PC-9 (cell line): Measurements from ENCODE around the gene FUT6. TPM values are rescaled to one million over a fixed set of nuclear protein-coding genes. Genes with fewer than 3 reads are reported as not detected.

Source experiments
- BruUV-seq: library from RNA; stranded (reverse); fragments of 400-500 nt; replicated peaks from 2 replicates; lab custom pipeline; 2021; lab: Mats Ljungman, UMichigan
- CTCF ChIA-PET: fragments of 300-600 bp; sonication (Branson Sonifier 250); formaldehyde crosslinking; loops from one replicate; lab custom pipeline; 2022; ENCODE audit warnings: antibody characterized with exemption; lab: Charles Lee
- POLR2A ChIA-PET: fragments of 300-600 bp; sonication (Branson Sonifier 250); formaldehyde crosslinking; loops from one replicate; lab custom pipeline; 2022; ENCODE audit warnings: antibody characterized with exemption; ENCODE audit not compliant: unreplicated experiment; lab: Charles Lee
- DNase-seq, 2 experiments: peaks; one replicate each; pipeline versions ENCODE4 v3.0.0 to v3.0.0-alpha.2; 2015 to 2022; ENCODE audit warnings: mixed read lengths in 1 of 2
- H2AFZ ChIP-seq: fragments of 200-600 bp; sonication (generic); 2 replicates; pipeline ENCODE4 v1.8.1; 2017; ENCODE audit warnings: antibody characterized with exemption
- H3F3A ChIP-seq: fragments of 200-600 bp; sonication (generic); 2 replicates; pipeline ENCODE4 v1.8.1; 2017; ENCODE audit warnings: antibody characterized with exemption, mild to moderate bottlenecking, low read depth; ENCODE audit not compliant: insufficient read depth
- H3K27ac ChIP-seq: fragments of 200-600 bp; sonication (generic); 2 replicates; pipeline ENCODE4 v1.6.1; 2016; ENCODE audit warnings: mixed run types
- H3K27me3 ChIP-seq: fragments of 200-600 bp; sonication (generic); 2 replicates; pipeline ENCODE4 v1.6.1; 2016; ENCODE audit warnings: low read depth, mixed run types; ENCODE audit not compliant: insufficient read depth
- H3K36me3 ChIP-seq: fragments of 200-600 bp; sonication (generic); 2 replicates; pipeline ENCODE4 v1.6.1; 2016; ENCODE audit warnings: low read depth, mixed run types
- H3K4me1 ChIP-seq: fragments of 200-600 bp; sonication (generic); replicated peaks from 2 replicates; pipeline ENCODE4 v1.6.1; 2016; ENCODE audit warnings: mixed run types; ENCODE audit not compliant: insufficient read depth
- H3K4me2 ChIP-seq: fragments of 200-600 bp; sonication (generic); 2 replicates; pipeline ENCODE4 v1.6.1; 2017; ENCODE audit warnings: mixed run types
- H3K4me3 ChIP-seq: fragments of 200-600 bp; sonication (generic); 2 replicates; pipeline ENCODE4 v1.6.1; 2016; ENCODE audit warnings: mixed run types
- H3K79me2 ChIP-seq: fragments of 200-600 bp; sonication (generic); 2 replicates; pipeline ENCODE4 v1.6.1; 2017; ENCODE audit warnings: low read depth, mixed run types
- H3K9me2 ChIP-seq: fragments of 200-600 bp; sonication (generic); 2 replicates; pipeline ENCODE4 v1.8.1; 2017; ENCODE audit warnings: mild to moderate bottlenecking; ENCODE audit not compliant: insufficient read depth
- H3K9me3 ChIP-seq: fragments of 200-600 bp; sonication (generic); 2 replicates; pipeline ENCODE4 v1.8.1; 2016; ENCODE audit warnings: low read depth; ENCODE audit not compliant: insufficient read depth
- H4K20me1 ChIP-seq: fragments of 200-600 bp; sonication (generic); 2 replicates; pipeline ENCODE4 v1.8.1; 2017; ENCODE audit not compliant: insufficient read depth
- EZH2 ChIP-seq: fragments of 200-600 bp; sonication (generic); IDR thresholded peaks from 2 replicates; pipeline ENCODE4 v1.8.0; 2017; ENCODE audit warnings: antibody characterized with exemption, low read depth
- intact Hi-C: fragments of 100-400 bp; cut with micrococcal nuclease; formaldehyde crosslinking; loops from one replicate; pipeline ENCODE4 v1.10.0; 2022; ENCODE audit not compliant: unreplicated experiment
- total RNA-seq: library from RNA; stranded (reverse); gene quantifications from 2 replicates; pipeline ENCODE4 v1.2.3, GENCODE V29; 2021
- TF ChIP-seq, protein P1 (sequence below): fragments of 200-600 bp; sonication (generic); conservative IDR thresholded peaks from 2 replicates; pipeline ENCODE4 v1.6.1; 2017; ENCODE audit warnings: mixed run types, antibody characterized with exemption, mild to moderate bottlenecking, moderate library complexity

Gene FUT6
- total RNA-seq, 1 experiment from 2014 or later, result 0.55 TPM

DNA sequence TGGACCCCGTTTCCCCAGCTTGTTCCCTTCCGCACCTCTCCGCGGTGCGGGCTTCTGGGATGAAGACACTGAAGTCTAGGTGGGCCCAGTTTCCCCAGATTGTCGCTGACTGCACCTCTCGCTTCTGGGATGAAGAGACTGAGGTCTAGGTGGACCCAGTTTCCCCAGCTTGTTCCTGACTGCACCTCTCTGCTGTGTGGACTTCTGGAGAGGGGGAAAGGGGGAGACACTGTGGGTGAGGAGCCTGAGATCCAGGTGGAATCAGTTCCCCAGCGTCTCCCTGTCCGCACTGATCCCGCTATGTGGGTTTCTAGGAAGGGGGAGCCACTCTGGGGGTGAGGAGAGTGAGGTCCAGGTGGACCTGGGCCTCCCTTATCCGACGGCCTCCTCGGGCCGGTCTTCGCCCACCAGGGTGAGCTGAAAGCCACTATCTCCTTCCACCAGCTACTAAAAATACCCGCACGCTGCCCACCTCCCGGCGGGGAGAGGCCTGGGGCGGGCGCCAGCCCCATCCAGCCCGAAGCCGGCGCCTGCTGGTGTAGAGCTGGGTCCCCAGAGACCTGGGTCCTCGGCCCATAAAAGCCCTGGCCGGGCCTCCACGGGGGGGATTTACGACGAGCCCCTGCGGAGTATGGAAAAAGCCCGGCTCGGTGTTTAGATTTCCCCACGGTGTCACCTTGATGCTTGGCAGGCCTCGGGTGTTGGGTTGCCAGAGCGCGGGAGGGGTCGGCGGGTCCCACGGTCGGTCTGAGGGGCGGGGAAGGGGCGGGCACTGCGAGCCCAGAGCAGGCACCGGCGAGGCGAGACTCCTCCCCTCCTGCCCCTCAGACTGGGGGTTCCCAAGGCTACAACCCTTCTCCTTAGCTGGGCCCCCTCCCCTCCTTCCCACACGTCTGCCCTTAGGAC is 10.6 kb downstream of the FUT6 start:
- H3F3A ChIP-seq, result peaks cover 17% of the 10 kb centered on the region; the same call in 1 of the 2 replicates
- H3K27ac ChIP-seq, result peak overlapping the region; percentile 58
- POLR2A ChIA-PET, result interaction anchor here (0.6 to 0.7 kb wide), 2 partner anchors 583 to 713 kb away, joined by 5 to 25 read pairs; no protein-coding TSS in a partner anchor
- no peaks in the 10 kb centered on the region for H3K27me3 ChIP-seq
- no peaks in the 10 kb centered on the region for H4K20me1 ChIP-seq
- H3K4me3 ChIP-seq, result peak overlapping the region; percentile 85
- no peaks in the 10 kb centered on the region for H3K9me2 ChIP-seq
- CTCF ChIA-PET, result interaction anchor here (1.1 kb wide), 1 partner anchor 25 kb away, joined by 4 read pairs; no protein-coding TSS in a partner anchor
- TSS peak; percentile 96 for BruUV-seq
- 0 out of 2 replicates have a peak, but pooled peaks cover 9% of the 10 kb centered on the region for H3K4me1 ChIP-seq
- no peak for DNase-seq
- no peaks in the 10 kb centered on the region for H3K9me3 ChIP-seq
- intact Hi-C loops, result no loop called here
- TF ChIP-seq, protein P1, sequence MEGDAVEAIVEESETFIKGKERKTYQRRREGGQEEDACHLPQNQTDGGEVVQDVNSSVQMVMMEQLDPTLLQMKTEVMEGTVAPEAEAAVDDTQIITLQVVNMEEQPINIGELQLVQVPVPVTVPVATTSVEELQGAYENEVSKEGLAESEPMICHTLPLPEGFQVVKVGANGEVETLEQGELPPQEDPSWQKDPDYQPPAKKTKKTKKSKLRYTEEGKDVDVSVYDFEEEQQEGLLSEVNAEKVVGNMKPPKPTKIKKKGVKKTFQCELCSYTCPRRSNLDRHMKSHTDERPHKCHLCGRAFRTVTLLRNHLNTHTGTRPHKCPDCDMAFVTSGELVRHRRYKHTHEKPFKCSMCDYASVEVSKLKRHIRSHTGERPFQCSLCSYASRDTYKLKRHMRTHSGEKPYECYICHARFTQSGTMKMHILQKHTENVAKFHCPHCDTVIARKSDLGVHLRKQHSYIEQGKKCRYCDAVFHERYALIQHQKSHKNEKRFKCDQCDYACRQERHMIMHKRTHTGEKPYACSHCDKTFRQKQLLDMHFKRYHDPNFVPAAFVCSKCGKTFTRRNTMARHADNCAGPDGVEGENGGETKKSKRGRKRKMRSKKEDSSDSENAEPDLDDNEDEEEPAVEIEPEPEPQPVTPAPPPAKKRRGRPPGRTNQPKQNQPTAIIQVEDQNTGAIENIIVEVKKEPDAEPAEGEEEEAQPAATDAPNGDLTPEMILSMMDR, result no peak
- TF ChIP-seq EZH2, result no peak
- H2AFZ ChIP-seq, result peak overlapping the region; percentile 62
- no peaks in the 10 kb centered on the region for H3K36me3 ChIP-seq
- no peaks in the 10 kb centered on the region for H3K79me2 ChIP-seq
- peak overlapping the region; percentile 81 for H3K4me2 ChIP-seq

DNA sequence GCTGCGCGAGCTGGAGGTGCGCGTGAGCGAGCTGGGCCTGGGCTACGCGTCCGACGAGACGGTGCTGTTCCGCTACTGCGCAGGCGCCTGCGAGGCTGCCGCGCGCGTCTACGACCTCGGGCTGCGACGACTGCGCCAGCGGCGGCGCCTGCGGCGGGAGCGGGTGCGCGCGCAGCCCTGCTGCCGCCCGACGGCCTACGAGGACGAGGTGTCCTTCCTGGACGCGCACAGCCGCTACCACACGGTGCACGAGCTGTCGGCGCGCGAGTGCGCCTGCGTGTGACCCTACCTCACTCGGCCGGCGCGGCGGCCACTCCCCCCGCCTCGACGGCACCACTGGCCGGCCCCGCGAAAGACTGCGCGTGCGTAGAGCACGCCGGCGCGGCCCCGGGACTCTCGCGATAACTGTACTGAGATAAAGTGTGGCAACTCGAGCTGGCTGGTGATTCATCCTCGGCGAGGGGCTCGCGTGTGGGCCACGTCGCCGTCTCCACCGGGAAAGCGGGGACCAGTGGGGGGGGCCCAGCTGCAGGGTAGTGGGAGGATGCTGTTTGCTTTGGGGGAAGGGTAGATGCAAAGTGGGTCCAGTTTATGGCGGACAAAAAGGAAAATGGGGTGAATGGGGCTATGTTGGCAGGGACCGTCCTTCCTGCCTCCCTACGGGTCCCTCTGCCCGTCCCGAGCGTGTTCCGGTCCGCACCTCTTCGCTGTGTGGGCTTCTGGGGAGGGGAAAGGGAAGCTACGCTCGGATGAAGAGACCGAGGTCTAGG is 11.4 kb downstream of the FUT6 start:
- Histone ChIP-seq H3K36me3 (no peaks in the 10 kb centered on the region), H3K4me3 (peak overlapping the region; percentile 85), H3K27ac (peak overlapping the region; percentile 58), H4K20me1 (no peaks in the 10 kb centered on the region), H3K9me2 (no peaks in the 10 kb centered on the region), H3K9me3 (no peaks in the 10 kb centered on the region), H3K79me2 (no peaks in the 10 kb centered on the region), H3F3A (peaks cover 17% of the 10 kb centered on the region; the same call in 1 of the 2 replicates), H3K4me1 (0 out of 2 replicates have a peak, but pooled peaks cover 9% of the 10 kb centered on the region), H2AFZ (peak overlapping the region; percentile 62), H3K27me3 (no peaks in the 10 kb centered on the region), H3K4me2 (peak overlapping the region; percentile 81)
- CTCF ChIA-PET, result interaction anchor here (1.1 kb wide), 1 partner anchor 24 kb away, joined by 4 read pairs; no protein-coding TSS in a partner anchor
- intact Hi-C loops, result no loop called here
- TF ChIP-seq, protein P1, result no peak
- no peak for TF ChIP-seq EZH2
- DNase-seq, result peak; percentile 75 to 94
- no TSS peak for BruUV-seq
- POLR2A ChIA-PET, result interaction anchor here (0.5 to 0.8 kb wide), 9 partner anchors 76 to 1603 kb away, joined by 3 to 25 read pairs (median 5); partner anchors contain the start of gene CAPS
